ENCODE data around the gene KCNJ18.
"Not testable (repeated sequence)": the region's sequence is repeated elsewhere in the genome, so short reads cannot be mapped to it uniquely, and the experiment has no call there.

The KCNJ18 gene

DNA sequence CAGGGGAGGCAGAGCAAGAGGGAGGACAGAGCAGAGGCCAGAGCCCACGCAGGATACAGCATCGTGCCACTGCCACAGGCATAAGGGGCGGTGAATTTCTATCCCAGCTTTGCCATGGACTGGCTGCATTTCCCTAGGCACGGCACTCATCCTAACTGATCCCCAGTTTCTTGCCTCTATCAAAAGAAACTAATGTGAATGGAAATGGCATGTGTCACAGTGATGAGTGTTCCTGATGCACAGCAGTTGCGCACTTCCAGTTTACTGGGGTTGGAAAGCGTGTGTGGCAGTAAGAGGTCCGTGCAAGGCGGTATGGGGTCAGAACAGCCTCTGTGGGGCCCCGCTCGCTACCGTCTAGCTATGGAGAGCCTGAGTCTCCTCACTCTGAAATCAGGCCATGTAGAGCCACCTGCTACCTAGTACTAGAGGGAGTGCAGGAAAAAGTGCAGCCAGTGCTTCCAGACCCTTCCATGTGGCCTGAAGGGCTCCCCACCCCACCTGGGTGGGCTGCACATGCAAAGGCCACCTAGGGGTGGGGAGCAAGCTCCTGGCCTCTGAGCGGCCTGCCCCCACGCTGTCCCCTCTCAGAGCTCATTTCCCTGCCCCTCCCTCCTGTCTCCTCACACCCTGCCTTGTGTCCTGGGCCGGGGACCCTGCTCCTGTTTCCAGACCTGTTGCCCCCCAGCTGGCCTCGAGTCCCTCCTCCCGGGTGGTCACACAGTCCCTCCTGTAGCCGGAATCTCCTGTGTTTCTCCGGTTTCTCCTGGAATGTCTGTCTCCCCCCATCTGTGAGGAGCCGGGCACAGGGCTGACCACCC lies 5.0 kb upstream of the KCNJ18 start:
- Mint-ChIP-seq H3K27ac (no peak overlapping the region), H3K36me3 (ENCODE audit: low read depth) (no peaks in the 10 kb centered on the region), H3K27me3 (no peaks in the 10 kb centered on the region), H3K4me1 (ENCODE audit: low read depth) (no peaks in the 10 kb centered on the region), H3K4me3 (no peak overlapping the region), H3K9me3 (no peaks in the 10 kb centered on the region)
- DNase-seq = no peak

DNA sequence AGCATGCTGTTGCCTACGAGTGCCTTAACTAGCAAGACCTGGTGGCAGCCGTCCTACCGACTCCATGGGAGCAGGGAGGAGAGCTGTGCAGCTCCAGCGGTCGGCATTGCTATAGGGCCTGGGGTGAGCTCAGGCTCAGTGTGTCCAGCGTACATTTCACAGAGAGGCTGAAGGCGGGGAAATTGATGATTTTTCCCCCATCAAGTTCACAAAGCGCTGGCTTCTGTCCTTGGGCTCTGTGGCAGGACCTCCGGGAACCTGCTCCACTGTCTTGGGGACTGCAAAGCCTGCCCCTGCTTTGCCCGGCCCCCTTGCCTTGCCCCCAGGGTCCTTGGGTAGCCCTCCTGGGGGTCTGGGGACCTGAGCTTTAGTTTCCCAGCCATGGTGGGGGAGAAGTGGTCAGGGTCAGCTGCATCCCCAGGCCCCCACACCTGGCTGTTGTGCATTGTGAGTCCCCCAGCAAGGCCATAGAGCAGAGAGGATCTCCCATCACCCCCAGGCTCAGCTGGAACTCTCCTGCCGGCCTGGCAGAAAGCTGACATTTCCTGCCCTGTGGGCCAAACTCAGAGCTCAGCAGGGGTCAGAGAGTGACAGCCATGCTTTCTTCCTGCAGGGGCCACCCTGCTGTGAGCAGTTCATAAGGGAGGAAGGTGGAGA lies 3.9 kb upstream of the KCNJ18 start:
- Mint-ChIP-seq H3K4me1 (ENCODE audit: low read depth) (no peaks in the 10 kb centered on the region), H3K27ac (no peak overlapping the region), H3K9me3 (no peaks in the 10 kb centered on the region), H3K4me3 (no peak overlapping the region), H3K36me3 (ENCODE audit: low read depth) (no peaks in the 10 kb centered on the region), H3K27me3 (no peaks in the 10 kb centered on the region)
- DNase-seq = no peak

- no peaks in the 10 kb centered on the region for H3K9me3 Mint-ChIP-seq
- no peaks in the 10 kb centered on the region for H3K27me3 Mint-ChIP-seq
- no peaks in the 10 kb centered on the region for H3K36me3 Mint-ChIP-seq (ENCODE audit: low read depth)
- no peak overlapping the region for H3K4me3 Mint-ChIP-seq
- no peak for DNase-seq
- H3K27ac Mint-ChIP-seq = no peak overlapping the region
- no peaks in the 10 kb centered on the region for H3K4me1 Mint-ChIP-seq (ENCODE audit: low read depth)
Measured at GRCh38 chr17:21689604-21690003, 2.7 kb upstream of the KCNJ18 start.

DNA sequence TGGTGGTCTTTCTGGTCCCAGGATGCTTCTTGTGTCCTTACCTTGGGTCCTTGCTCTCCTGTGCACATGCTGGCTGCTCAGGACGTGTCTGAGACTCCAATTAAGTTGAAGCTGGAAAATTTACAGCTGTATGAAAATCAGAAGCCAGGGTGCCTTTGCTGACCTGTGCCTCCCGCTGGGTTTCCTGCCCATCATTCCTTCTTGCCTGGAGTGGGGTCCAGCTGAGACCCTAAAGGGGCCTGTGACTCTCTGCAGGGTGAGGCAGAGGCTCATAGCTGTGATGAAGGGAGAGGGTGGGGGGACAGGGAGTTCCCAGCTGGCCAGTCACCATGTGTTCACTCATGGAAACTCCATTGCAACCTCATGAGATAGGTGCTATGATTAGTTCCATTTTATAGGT lies 1.5 kb upstream of the KCNJ18 start:
- H3K27ac Mint-ChIP-seq; H3K36me3 Mint-ChIP-seq (ENCODE audit: low read depth); H3K4me3 Mint-ChIP-seq; H3K9me3 Mint-ChIP-seq; H3K4me1 Mint-ChIP-seq (ENCODE audit: low read depth); H3K27me3 Mint-ChIP-seq; DNase-seq: not testable (repeated sequence)

GRCh38 chr17:21691481-21691880 lies 842 bp upstream of the KCNJ18 start:
- H3K27ac Mint-ChIP-seq; H3K36me3 Mint-ChIP-seq (ENCODE audit: low read depth); H3K4me3 Mint-ChIP-seq; H3K9me3 Mint-ChIP-seq; H3K4me1 Mint-ChIP-seq (ENCODE audit: low read depth); DNase-seq; H3K27me3 Mint-ChIP-seq: not testable (repeated sequence)

DNA sequence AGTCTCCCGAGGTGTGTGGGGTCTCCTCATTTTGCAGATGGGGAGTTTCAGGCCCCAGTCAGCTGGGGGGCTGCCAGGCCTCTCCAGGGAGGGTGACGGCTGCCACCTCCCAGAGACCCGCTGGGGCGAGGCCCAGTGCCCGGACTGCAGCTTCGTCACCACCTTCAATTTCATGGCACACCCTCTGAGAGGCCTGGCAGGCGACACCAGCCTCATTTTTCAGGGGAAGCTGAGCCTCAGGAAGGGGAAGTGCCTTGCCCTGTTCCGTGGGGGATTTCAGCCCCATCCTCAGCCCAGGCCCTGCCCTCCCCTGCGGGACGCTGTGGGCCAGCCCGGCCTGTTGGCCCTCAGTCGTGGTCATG lies 362 bp downstream of the KCNJ18 start:
- not testable (repeated sequence) for H3K9me3 Mint-ChIP-seq; H3K27ac Mint-ChIP-seq; H3K36me3 Mint-ChIP-seq (ENCODE audit: low read depth); DNase-seq; H3K27me3 Mint-ChIP-seq; H3K4me3 Mint-ChIP-seq; H3K4me1 Mint-ChIP-seq (ENCODE audit: low read depth)

DNA sequence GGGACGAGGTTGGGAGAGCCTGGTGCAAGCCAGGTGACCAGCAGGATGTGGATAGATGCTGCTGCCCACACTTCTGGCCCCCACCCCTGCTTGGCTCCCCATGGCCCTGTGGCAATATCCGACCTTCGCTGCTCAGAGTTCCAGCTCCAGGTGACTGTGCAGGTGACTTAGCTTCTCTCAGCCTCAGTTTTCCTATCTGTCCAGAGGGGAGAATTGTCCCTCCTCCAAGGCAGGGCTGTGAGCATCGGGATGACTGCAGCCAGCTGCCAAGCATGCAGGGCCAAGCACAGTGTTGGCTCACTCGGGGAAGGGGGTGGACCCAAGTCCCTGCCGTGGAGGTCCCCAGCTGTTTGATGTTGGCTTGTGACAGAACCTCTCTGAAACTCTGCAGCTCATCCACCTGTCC lies 1.1 kb downstream of the KCNJ18 start:
- not testable (repeated sequence) for H3K36me3 Mint-ChIP-seq (ENCODE audit: low read depth); H3K4me1 Mint-ChIP-seq (ENCODE audit: low read depth); H3K9me3 Mint-ChIP-seq; H3K27me3 Mint-ChIP-seq; H3K4me3 Mint-ChIP-seq; H3K27ac Mint-ChIP-seq; DNase-seq

GRCh38 chr17:21693937-21694336 lies 1.6 kb downstream of the KCNJ18 start:
- not testable (repeated sequence) for H3K4me1 Mint-ChIP-seq (ENCODE audit: low read depth); DNase-seq; H3K27me3 Mint-ChIP-seq; H3K36me3 Mint-ChIP-seq (ENCODE audit: low read depth); H3K27ac Mint-ChIP-seq; H3K9me3 Mint-ChIP-seq; H3K4me3 Mint-ChIP-seq

GRCh38 chr17:21696227-21696626 lies 3.9 kb downstream of the KCNJ18 start:
- H3K36me3 Mint-ChIP-seq (ENCODE audit: low read depth); H3K27ac Mint-ChIP-seq; H3K4me1 Mint-ChIP-seq (ENCODE audit: low read depth); H3K27me3 Mint-ChIP-seq; H3K9me3 Mint-ChIP-seq; H3K4me3 Mint-ChIP-seq; DNase-seq: not testable (repeated sequence)

DNA sequence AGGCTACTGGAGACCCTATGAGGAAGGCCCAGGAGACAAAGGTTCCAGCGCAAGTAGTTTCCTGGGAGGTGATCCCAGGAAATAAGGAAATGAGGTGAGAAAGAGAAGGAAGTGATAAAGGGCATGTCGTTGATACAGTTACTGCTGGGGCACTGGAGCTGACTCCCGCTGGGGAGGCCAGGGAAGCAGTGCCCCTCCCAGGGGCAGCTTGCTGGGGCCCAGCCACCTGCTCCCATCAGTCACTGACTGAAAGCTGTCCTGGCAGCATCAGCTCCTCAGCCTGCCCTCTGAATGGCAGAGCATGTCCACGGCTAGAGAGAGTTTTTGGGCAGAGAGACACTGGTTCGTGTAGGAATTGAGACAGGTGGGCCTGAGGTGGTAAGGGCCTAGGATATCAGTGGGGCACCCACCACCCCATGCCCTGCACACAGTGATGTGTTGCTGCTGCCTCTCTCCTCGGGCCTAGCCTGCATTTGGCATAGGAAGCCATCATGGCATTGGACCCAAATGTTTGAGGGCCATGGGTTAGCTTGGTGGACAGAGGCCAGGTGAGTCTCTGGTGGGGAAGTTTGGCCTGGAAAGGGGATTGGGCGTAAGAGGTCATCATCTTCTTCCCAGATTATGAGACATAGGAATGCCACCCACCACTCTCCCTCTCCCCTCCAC lies 4.7 kb downstream of the KCNJ18 start:
- H3K4me3 Mint-ChIP-seq; H3K4me1 Mint-ChIP-seq (ENCODE audit: low read depth); H3K36me3 Mint-ChIP-seq (ENCODE audit: low read depth); DNase-seq; H3K9me3 Mint-ChIP-seq; H3K27ac Mint-ChIP-seq; H3K27me3 Mint-ChIP-seq: not testable (repeated sequence)

GRCh38 chr17:21697508-21697860 lies 5.2 kb downstream of the KCNJ18 start:
- H3K36me3 Mint-ChIP-seq (ENCODE audit: low read depth); DNase-seq; H3K27ac Mint-ChIP-seq; H3K4me1 Mint-ChIP-seq (ENCODE audit: low read depth); H3K9me3 Mint-ChIP-seq; H3K4me3 Mint-ChIP-seq; H3K27me3 Mint-ChIP-seq: not testable (repeated sequence)

GRCh38 chr17:21698437-21699075 lies 6.2 kb downstream of the KCNJ18 start:
- not testable (repeated sequence) for H3K27ac Mint-ChIP-seq; H3K27me3 Mint-ChIP-seq; H3K9me3 Mint-ChIP-seq; H3K4me3 Mint-ChIP-seq; H3K4me1 Mint-ChIP-seq (ENCODE audit: low read depth); H3K36me3 Mint-ChIP-seq (ENCODE audit: low read depth); DNase-seq

DNA sequence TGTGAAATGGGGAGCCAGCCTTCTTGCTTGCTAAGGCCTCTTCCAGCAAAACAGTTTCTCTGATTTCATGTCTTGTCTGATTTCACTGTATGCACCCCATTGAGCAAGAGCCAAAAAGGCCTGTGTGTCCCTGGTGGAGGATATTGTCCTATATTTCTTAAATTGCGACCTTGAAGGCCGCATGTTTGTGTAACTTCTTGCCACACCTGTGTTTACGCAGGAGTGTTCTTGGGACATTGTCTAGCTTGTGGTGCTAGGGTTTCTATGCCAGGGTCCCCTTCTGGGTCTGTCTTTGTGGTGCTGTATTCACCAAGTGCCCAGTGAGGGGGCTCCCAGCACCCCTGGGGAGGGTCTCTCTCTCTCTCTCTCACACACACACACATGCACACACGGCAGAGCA lies 6.8 kb downstream of the KCNJ18 start:
- not testable (repeated sequence) for H3K27me3 Mint-ChIP-seq; H3K4me3 Mint-ChIP-seq; H3K36me3 Mint-ChIP-seq (ENCODE audit: low read depth); DNase-seq; H3K27ac Mint-ChIP-seq; H3K9me3 Mint-ChIP-seq; H3K4me1 Mint-ChIP-seq (ENCODE audit: low read depth)

GRCh38 chr17:21699573-21700236 lies 7.4 kb downstream of the KCNJ18 start:
- not testable (repeated sequence) for H3K27me3 Mint-ChIP-seq; H3K36me3 Mint-ChIP-seq (ENCODE audit: low read depth); H3K9me3 Mint-ChIP-seq; H3K4me3 Mint-ChIP-seq; H3K4me1 Mint-ChIP-seq (ENCODE audit: low read depth); H3K27ac Mint-ChIP-seq; DNase-seq

GRCh38 chr17:21701090-21701489 lies 8.8 kb downstream of the KCNJ18 start:
- H3K27me3 Mint-ChIP-seq; H3K9me3 Mint-ChIP-seq; DNase-seq; H3K27ac Mint-ChIP-seq; H3K4me1 Mint-ChIP-seq (ENCODE audit: low read depth); H3K4me3 Mint-ChIP-seq; H3K36me3 Mint-ChIP-seq (ENCODE audit: low read depth): not testable (repeated sequence)

All from activated T-cell treated with anti-CD3 and anti-CD28 coated beads, Interleukin-2, amount 50 U/mL, for 24 hours (primary cell).